Loucy (cell line): ENCODE measurements around the gene SMURF2.

Experiments
- CTCF ChIP-seq: fragments of 200-600 bp; sonication (generic); conservative IDR thresholded peaks from 2 replicates; pipeline ENCODE4 v1.5.1; 2014; ENCODE audit warnings: mild to moderate bottlenecking, antibody characterized with exemption, low read length
- EZH2phosphoT487 ChIP-seq: fragments of 200-600 bp; IDR thresholded peaks from 2 replicates; pipeline ENCODE4 v1.6.1; 2018; ENCODE audit warnings: antibody characterized with exemption, mild to moderate bottlenecking, moderate library complexity, borderline replicate concordance

- TF ChIP-seq CTCF (no peak), EZH2phosphoT487 (no peak)
These were observed 44.9 kb downstream of the SMURF2 start for GRCh38 chr17:64617125-64617780.
